SKM-1 treated with dmso at 0.1 percent for 144 hours (cell line): ENCODE data around the gene BCO1.

Experiments used
- DNase-seq: peaks from one replicate; lab custom pipeline; 2025; ENCODE audit not compliant: unreplicated experiment; lab: John Stamatoyannopoulos, UW

Gene BCO1

DNA sequence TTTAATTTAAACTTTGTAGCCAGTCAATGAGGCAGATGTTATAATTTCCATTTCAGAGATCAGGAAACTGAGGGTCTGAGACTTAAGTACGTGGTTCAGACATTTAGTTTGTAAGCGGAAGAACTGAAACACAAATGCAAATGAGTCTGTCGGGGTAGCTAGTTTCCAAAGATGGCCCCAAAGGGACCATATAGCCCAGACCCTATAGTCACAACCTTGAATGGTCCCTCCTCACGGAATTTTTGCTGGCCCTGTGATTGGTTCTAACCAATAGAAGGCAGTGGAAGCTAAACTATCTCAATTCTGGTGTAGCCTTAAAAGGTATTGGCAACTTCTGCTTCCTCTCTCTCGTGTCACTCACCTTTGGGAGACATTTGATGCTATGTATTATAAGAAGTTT, 7.5 kb upstream of the BCO1 start:
- no peak for DNase-seq

DNA sequence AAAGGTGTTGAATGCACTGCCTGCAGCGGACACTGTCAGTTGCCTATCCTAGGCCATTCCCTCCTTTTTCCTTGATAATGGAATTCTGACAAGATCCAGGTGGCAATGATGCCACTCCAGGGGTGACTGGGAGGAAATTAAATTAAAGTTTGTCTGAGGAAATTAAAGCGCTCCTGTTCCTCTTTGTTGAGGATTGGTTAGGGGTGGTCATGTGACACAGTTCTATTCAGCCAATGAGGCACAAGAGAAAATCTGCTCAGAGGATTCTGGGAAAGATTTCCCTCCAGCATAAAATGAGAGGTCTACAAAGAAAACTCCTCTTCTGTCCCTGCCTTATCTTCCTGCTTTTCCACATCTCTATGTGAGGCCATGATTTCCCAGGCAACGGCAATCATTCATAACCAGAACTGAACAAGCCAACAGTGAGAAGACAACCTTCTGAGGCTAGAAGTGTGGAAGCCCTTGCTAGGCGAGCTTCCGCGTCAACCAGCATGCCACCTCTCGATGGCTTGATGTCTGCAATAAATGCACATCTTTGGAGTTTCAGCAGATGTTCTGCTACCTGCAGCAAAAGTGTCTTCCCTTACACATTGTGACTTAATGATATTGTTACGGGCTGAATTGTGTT, 5.6 kb upstream of the BCO1 start:
- DNase-seq, result no peak

DNA sequence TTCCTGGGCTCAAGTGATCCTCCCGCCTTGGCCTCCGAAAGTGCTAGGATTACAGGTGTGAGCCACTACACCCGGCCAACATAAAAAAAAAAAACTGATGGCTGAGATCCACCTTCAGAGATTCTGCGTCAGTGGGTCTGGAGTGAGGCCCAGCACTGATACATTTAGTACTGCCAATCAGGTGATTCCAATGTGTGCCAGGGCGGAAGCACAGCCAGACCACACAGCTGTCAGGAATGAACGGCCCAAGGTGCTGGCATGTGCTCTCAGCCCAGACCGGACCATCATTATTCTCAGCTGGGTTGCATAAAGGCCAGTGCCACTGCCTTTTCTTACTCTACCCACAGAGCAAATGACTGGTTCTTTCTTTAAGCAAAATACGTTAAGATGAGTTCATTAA, 1.2 kb upstream of the BCO1 start:
- no peak for DNase-seq

DNA sequence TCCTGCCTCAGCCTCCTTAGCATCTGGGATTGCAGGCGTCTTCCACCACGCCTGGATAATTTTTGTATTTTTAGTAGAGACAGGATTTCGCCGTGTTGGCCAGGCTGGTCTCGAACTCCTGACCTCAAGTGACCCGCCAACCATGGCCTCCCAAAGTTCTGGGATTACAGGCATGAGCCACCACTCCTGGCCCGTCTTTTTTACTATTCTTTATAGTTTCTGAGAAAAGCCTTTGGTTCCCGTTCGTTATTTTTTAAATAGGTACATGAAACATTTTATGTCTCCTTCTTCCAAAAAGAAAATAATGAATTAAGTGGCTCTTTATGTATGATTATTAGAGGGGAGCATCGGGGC, 570 bp upstream of the BCO1 start:
- DNase-seq, result no peak

DNA sequence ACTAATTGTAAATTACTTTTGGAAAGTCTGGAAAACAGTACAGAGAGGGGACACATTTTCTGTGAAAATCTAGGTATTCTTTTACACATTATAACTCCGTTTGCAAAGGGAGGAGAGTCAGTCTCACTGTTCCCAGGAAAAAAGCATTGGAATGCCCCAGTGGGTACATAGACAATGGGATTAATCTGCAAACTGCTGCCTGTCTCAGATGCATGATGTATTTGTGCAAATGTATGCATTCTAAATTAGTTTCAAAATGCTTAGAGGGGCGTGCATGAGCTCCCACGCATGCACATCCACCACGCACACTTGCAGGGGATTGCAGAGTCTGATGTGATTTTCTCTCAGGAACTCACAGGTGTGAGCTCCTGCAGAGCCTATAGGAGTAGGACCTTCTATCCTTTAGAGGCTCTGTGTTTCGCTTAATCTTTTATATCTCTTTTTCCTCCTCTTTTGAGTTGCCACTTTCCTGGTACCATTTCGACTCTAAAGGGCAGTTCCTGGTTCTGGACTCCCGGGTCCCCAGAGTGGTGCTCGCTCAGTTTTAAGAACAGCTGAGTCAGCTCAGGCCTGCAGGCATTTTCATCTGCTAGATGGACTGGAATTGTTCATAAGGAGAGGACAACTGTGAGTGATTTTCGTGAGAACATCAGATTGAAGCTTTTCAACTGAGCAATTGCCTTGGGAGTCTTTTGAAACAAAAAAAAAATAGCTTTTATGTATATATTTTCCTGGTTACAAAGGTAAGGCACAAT, 1.1 kb downstream of the BCO1 start:
- no peak for DNase-seq

DNA sequence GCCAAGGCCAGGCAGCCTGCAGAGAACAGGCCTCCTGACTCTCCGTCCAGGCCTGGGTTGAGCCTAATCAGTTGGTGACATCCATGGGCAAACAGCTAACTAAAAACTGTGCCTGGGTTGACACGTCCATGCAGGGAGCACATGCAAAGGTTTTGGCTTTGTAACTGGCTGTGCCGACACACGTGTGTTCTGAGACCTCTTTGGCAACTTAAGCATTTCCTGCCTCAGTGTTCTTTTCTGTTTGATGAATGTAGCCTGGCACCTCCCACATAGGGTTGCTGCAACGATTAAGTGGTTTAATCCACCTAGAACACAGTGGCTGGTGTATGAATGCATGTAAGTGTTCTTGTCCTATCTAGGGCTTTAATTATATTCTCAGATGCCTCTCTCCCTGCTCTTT, 3.2 kb downstream of the BCO1 start:
- DNase-seq, result no peak

DNA sequence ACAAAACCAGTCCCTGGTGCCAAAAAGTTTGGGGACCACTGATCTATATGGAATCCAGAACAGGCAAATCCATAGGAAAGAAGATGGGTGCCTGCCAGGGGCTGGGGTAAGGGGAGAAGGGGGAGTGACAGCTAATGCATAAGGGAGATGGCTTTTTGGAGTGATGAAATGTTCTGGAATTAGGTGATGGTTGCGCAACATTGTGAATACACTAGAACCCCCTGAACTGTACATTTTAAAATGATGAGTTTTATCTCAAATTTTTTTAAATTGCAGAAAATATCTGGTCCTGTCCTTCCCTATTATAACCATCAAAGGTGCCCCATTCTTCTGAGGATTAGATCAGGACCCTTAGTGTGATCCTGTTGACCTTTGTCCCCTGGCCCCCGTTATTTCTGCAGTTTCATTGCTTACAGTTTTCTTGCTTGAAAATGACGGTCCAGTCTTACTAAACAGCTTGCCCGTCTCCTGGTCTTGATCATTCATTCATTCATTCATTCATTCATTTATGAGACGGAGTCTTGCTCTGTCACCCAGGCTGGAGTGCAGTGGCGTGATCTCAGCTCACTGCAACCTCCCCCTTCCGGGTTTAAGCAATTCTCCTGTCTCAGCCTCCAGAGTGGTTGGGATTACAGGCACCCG, 4.6 kb downstream of the BCO1 start:
- no peak for DNase-seq

DNA sequence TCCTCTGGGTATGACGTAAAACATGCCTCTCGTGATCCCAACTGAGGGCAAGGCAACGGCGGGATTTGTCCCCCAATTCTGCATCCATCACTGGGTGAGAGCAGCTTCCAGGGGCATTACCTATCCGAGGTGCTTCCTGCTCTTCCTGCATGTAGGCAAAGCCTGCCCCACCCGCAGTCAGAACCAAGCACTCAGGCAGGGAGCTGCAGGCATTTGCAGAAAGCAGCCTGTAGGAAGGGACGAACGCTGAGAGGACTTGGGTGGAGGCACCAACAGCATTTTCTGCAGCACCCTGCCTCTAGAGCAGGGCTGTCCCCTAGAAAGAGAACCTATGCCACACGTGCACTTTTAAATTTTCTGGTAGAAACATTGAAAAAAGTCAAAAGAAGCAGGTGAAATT, 5.5 kb downstream of the BCO1 start:
- no peak for DNase-seq

DNA sequence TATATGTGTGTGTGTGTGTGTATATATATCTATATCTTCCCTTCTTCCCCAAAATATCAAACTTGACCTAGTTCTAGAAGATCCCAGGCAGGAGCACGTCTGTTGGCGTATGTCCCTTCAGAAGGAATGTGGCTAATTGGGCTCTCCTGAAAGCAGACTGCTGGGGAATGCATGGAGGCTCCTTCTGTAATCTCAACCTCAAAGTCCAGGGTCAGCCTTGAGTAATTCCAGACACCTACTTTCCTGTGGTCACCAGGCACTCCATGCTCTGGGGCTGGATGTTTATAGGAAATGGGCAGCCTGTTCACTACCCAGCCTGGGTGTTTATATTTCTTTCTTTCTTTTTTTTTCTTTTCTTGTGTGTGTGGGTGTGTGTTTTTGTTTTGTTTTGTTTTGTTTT, 13.4 kb downstream of the BCO1 start:
- DNase-seq, result no peak

DNA sequence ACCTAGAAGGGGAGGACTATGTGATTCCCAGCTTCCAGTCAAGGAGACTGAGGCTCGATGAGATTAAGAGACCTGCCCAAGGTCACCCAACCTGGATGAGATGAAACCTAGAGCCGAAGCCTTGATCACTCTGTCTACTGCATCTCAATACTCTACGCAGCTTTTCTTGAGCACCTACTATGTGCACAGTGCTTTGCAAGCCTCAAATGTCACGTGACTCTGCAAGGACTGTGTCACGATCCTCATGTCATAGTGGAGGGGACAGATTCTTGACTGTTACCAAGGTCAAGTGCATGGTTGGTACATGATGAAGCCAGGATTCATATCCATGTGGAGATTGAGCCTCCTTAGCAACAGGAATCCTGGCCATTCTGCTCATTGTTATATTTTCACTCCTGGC, 14.7 kb downstream of the BCO1 start:
- DNase-seq, result no peak

DNA sequence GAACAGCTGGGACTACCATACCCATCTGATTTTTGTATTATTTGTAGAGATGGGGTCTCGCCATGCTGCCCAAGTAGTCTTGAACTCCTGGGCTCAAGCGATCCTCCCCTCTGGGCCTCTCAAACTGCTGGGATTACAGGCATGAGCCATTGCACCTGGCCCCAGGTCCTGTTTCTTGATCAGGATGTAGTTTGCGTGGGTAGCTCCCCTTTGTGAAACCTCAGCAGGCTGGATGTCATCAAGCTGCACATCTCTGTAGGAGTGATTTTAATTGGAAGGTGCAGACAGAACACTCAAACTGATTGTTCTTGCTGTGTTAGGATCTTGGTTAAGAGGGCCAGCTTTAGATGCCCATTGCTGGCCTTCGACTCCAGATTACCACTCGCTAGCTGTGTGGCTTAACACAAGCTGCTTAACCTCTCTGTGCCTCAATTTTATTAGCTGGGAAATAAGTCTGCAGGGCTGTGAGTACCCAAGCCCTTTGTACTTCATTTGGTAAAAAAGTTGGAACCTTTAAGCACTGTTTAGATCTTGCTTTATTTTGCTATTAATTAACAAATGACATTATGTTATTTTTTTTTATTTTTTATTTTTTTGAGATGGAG, 16.5 kb downstream of the BCO1 start:
- DNase-seq, result no peak

DNA sequence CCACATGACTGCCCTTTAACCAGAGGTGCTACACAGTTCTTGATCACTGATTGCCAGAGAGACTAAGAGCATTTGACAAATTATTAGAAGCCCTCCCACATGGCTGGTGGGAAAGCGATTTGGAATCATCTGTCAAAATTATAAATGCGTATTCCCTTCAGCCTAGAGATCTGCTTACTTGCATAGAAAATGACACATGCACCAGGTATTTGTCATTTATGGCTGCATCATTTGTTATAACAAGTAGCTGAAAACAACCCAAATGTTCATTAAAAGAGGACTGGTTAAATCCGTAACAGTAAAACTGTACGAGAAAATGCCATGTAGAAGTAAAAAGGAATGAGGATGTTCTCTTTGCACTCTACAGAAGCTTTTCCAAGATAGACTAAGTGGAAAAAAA, 21.4 kb downstream of the BCO1 start:
- no peak for DNase-seq

DNA sequence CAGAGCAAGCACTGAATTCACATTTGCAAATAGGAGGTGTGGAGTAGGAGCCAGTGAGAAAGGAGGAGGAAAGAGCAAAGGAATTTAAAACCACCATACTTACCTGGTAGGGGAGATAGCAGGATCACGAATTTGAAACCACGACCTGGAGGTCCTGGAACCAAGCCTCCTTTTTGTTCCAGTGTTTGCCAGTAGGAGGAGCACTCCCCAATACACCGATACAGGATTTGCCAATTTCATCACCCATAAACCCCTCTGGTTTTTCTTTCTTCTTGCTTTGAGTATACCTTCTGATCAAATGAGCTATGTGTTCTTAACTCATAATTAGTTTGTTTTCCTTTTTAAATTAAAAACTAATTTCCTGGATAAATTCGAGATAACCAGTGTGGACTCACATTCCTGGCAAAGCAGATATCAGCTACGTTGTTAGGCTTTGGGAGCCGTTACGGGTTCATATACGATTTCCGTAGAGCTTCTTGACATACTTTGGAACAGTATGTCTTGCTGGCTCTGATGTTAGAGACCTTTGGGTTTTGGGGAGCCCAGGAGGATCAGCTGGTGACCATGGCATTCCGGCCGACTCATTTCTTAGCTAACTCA, 22.7 kb downstream of the BCO1 start:
- peak; percentile 62 for DNase-seq

DNA sequence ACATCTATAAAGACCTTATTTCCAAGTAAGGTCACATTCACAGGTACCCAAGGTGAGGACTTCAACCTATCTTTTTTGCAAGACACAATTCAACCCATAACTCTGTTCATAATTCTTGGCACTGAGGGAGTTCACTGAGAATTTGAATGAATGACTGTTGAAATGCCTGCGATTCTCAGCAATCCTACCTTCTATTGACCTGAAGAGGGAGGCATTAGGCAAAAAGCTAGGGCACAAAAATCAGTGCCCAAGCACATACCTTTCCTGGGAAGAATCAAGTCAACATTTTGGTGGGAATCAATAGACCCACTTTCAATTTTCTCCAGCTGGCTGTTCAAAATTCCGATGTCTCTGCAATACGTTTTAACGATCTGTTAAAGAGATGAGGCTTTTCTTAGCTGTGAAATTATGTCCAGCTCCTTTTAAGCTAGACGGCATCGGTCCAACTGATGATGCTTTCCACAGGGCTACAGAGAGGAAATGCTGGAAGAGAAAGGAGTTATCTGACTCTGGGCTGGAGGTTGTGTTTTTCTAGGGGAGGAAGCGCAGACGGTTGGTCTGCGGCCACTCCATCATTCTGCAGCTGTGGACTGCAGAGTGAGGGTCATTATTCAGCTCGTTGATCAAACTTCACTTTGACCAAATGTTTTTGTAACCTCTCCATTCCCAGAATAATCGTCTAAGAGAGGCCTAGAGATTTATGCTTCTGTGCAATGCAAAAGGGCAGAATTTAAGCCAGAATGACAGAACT, 25.2 kb downstream of the BCO1 start:
- no peak for DNase-seq

DNA sequence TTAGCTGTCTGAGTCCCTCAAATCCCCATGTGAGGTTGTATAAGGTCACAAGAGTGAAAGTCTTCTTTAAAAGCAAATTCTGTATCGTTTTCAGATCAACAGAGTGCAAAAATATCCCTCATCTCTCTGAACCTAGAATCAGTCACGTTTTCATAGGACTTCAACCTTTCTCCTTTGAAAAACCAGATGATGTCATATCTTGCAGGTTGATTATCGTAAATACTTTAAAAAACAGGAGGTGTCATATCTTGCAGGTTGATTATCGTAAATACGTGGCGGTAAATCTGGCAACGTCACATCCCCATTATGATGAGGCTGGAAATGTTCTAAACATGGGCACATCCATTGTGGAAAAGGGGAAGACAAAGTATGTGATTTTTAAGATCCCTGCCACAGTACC, 25.9 kb downstream of the BCO1 start:
- DNase-seq, result no peak

DNA sequence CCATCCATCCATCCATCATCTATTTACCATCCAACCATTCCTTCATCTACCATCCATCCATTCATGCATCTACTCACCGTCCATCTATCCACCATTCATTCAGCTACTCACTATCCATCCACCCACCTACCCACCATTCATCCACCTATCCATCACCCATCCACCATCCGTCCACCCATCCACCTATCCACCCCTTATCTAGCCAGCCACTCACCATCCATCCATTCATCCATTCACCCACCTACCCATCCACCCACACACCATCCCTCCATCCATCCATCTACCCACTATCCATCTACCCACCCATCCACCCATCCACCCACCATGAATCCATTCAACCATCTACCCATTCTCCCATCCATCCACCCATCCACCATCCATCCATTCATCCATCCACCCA, 26.6 kb downstream of the BCO1 start:
- DNase-seq, result no peak

DNA sequence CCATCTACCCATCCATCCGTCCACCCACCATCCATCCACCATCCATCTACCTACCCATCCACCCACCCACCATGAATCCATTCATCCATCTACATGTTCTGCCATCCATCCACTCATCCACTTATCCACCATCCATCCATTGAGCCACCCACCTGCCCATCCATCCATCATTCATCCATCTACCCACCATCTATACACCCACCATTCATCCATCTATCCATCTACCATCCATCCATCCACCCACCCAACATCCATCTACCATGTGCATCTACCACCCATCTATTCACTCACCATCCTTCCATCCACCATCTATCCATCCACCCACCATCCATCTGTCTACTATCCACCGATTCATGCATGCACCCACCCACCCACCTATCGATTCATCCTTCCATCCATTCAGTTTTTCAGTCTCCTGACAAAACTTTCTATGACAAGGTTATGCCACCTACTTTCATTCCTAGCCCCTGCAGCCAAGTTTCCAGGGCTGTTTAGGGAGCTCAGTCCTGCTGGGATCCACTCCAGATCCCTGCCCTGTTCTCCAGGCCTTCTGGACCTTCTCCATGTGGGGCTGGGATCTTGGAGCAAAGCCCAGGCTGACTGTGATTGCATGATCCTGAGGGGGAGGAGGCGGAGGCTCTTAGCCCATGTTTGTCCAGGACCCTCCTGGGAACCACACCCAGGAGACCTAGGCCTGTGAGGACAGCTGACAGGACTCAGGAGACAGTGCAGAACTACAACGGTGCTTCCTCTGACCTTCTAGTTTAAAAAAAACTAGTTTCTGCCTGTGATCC, 27.4 kb downstream of the BCO1 start:
- DNase-seq, result no peak

DNA sequence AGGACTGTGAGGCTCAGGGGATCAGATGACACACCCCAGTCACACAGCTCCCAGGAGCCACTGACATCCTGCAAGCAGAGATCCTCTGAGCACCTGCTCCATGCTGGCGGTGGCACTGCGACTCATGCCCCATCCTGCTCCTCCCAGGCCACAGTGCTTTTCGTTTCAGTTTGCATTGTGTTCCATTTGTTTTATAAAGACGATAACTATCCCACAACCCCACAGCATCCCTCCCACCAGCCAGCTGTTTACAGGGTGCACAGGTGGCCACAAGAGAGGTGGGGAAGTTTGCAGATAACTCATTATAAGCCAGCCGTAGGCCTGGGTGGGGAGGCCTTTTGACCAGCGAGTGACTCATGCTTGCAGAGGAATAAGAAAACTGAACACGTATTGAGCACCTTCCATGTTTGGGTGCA, 28.2 kb downstream of the BCO1 start:
- DNase-seq, result no peak

DNA sequence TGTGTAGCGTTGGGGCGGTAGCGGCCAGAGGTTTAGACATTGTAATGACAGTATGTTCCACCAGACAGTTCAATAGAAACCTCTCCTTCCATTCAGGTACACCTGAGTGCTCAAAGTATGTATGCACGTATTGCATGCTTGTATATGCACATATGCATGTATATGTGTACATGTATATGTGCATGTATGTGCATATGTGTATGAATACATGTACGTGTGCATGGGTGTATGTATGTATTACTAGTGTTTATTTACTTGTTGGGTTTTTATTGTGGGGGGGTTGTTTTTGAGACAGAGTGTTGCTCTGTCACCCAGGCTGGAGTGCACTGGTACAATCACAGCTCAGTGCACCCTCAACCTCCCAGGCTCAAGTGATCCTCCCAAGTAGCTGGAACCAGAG, 30.0 kb downstream of the BCO1 start:
- DNase-seq, result no peak

DNA sequence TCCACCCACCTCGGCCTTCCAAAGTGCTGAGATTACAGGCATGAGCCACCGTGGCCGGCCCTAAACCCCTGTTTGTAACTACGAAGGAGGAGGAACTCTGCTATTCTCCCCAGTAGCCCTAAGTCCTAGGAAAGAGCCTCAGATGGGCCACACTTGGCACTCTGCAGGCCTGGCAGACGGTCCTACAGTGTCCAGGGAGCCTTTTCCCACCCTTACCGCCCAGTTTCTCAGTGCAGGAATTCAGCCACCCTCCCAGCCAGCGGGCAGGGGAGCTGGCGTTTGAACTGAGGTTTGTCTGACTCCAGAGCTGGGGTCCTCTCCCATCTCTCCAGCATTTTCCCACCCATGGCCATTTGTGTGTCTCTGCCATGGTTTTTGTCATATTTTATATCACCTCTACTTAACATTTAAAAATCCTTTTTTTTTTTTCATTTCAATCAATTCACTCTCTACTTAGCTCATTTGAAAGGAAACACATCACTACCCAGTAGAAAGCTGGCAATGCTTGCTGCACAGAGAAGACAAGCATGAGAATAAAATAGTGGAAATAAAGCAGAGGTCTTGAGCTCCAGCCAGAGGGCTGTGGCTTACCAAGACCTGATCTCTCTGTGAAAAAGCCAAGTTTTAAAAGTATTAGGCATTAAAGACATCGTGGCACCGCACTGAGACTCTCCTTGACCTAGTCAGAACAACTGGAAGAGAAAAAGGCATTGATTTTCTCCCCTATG, 34.9 kb downstream of the BCO1 start:
- no peak for DNase-seq
